GM18508 (cell line): ENCODE data around the gene TCN2.
"Not testable (repeated sequence)": the region's sequence is repeated elsewhere in the genome, so short reads cannot be mapped to it uniquely, and the experiment has no call there.

Experiments
- ATAC-seq: cut with Tn5 transposase; IDR thresholded peaks from one replicate; pipeline ENCODE4 v1.9.1; 2021; ENCODE audit warnings: moderate number of reproducible peaks; ENCODE audit not compliant: insufficient read depth, unreplicated experiment

Gene TCN2

GRCh38 chr22:30607300-30607930 is 441 bp downstream of the TCN2 start:
- ATAC-seq: no peak

GRCh38 chr22:30607939-30608338 is 965 bp downstream of the TCN2 start:
- ATAC-seq: no peak

- ATAC-seq: no peak
Observed at GRCh38 chr22:30609260-30610185, 2.5 kb downstream of the TCN2 start.

GRCh38 chr22:30610299-30610698 is 3.3 kb downstream of the TCN2 start:
- ATAC-seq: no peak

- ATAC-seq: no peak
Observed at GRCh38 chr22:30611197-30611596, 4.2 kb downstream of the TCN2 start.

- ATAC-seq: no peak
Observed at GRCh38 chr22:30612789-30613188, 5.8 kb downstream of the TCN2 start.

GRCh38 chr22:30614268-30614667 is 7.3 kb downstream of the TCN2 start:
- ATAC-seq: no peak

- ATAC-seq: no peak
Observed at GRCh38 chr22:30614879-30615278, 7.9 kb downstream of the TCN2 start.

- ATAC-seq: no peak
Observed at GRCh38 chr22:30615543-30615954, 8.6 kb downstream of the TCN2 start.

- no peak for ATAC-seq
Observed at GRCh38 chr22:30617819-30618218, 10.8 kb downstream of the TCN2 start.

GRCh38 chr22:30619909-30620308 is 12.9 kb downstream of the TCN2 start:
- not testable (repeated sequence) for ATAC-seq

- ATAC-seq: no peak
Observed at GRCh38 chr22:30626413-30626812, 19.4 kb downstream of the TCN2 start.

GRCh38 chr22:30627471-30627870 is 20.5 kb downstream of the TCN2 start:
- ATAC-seq: no peak

GRCh38 chr22:30628491-30628890 is 21.5 kb downstream of the TCN2 start:
- ATAC-seq: no peak

GRCh38 chr22:30631469-30631868 is 24.5 kb downstream of the TCN2 start:
- not testable (repeated sequence) for ATAC-seq

GRCh38 chr22:30634471-30635233 is 27.7 kb downstream of the TCN2 start:
- ATAC-seq: peak; percentile 55

GRCh38 chr22:30635273-30636225 is 28.6 kb downstream of the TCN2 start, which contains the start of gene SLC35E4:
TSS of gene SLC35E4 (plus strand) at chr22:30635781. CDS start at chr22:30636451, 670 bp downstream.
- ATAC-seq: peak; percentile 17

- no peak for ATAC-seq
Observed at GRCh38 chr22:30636226-30637077, 29.5 kb downstream of the TCN2 start.

- no peak for ATAC-seq
Observed at GRCh38 chr22:30637701-30638114, 30.7 kb downstream of the TCN2 start.
